IMR-90 (cell line): ENCODE data around the gene PBX4. TPM values are rescaled to one million over a fixed set of nuclear protein-coding genes. Genes with fewer than 3 reads are reported as not detected.
A peak's percentile ranks its signal among the peaks of the same experiment; 100 is the strongest.

ENCODE experiments used
- ATAC-seq: fragments of 200-7000 bp; cut with Tn5 transposase; 2 replicates; pipeline ENCODE4 v1.9.1; 2020; ENCODE audit warnings: low read depth, mild to moderate bottlenecking, moderate library complexity
- BruUV-seq: library from RNA; stranded (reverse); fragments of 400-500 nt; replicated peaks from 2 replicates; lab custom pipeline; 2021; lab: Mats Ljungman, UMichigan
- CTCF ChIA-PET: fragments of 300-600 bp; formaldehyde crosslinking; extraction: SDS; loops from one replicate; lab custom pipeline; 2021; ENCODE audit warnings: antibody characterized with exemption; lab: Yijun Ruan, JAX
- POLR2A ChIA-PET: fragments of 300-600 bp; sonication (Branson Sonifier 250); formaldehyde crosslinking; loops from one replicate; lab custom pipeline; 2022; ENCODE audit warnings: antibody characterized with exemption; ENCODE audit not compliant: unreplicated experiment; lab: Charles Lee
- DNase-seq: peaks from one replicate; pipeline ENCODE4 v3.0.0; 2013
- H2AFZ ChIP-seq: replicated peaks from 2 replicates; pipeline ENCODE3; 2013; ENCODE audit warnings: low read length, mild to moderate bottlenecking; ENCODE audit not compliant: poor library complexity
- H2AK5ac ChIP-seq: 2 replicates; pipeline ENCODE4 v1.6.1; 2013; ENCODE audit warnings: low read depth, low read length, inconsistent platforms
- H2AK9ac ChIP-seq: replicated peaks from 2 replicates; pipeline ENCODE3; 2013; ENCODE audit warnings: mild to moderate bottlenecking, low read depth, low read length, moderate library complexity; ENCODE audit not compliant: poor library complexity
- H2BK120ac ChIP-seq: 2 replicates; pipeline ENCODE4 v1.6.1; 2013; ENCODE audit warnings: low read depth, low read length, inconsistent platforms
- H2BK15ac ChIP-seq: 3 replicates; pipeline ENCODE4 v1.6.1; 2013; ENCODE audit warnings: low read depth, low read length, inconsistent platforms
- H2BK20ac ChIP-seq: 2 replicates; pipeline ENCODE4 v1.6.1; 2013; ENCODE audit warnings: low read depth, mild to moderate bottlenecking, inconsistent platforms, low read length, moderate library complexity
- H2BK5ac ChIP-seq: 2 replicates; pipeline ENCODE4 v1.6.1; 2013; ENCODE audit warnings: mild to moderate bottlenecking, low read depth, low read length, inconsistent platforms; ENCODE audit not compliant: poor library complexity, severe bottlenecking
- H3K14ac ChIP-seq: replicated peaks from 2 replicates; pipeline ENCODE4 v1.6.1; 2013; ENCODE audit warnings: low read depth, low read length, inconsistent platforms
- H3K18ac ChIP-seq: 2 replicates; pipeline ENCODE4 v1.6.1; 2013; ENCODE audit warnings: low read depth, low read length, control low read depth
- H3K23ac ChIP-seq: 2 replicates; pipeline ENCODE4 v1.6.1; 2013; ENCODE audit warnings: low read depth, low read length, inconsistent platforms
- H3K27ac ChIP-seq: 2 replicates; pipeline ENCODE4 v1.5.1; 2013; ENCODE audit warnings: mild to moderate bottlenecking, control low read depth, low read length; ENCODE audit not compliant: insufficient read depth
- H3K27me3 ChIP-seq: 2 replicates; pipeline ENCODE4 v1.6.1; 2013; ENCODE audit warnings: low read length; ENCODE audit not compliant: control insufficient read depth, insufficient read depth
- H3K36me3 ChIP-seq: 2 replicates; pipeline ENCODE4 v1.6.1; 2013; ENCODE audit warnings: low read length, mixed read lengths; ENCODE audit not compliant: control insufficient read depth, insufficient read depth
- H3K4ac ChIP-seq: 2 replicates; pipeline ENCODE4 v1.6.1; 2013; ENCODE audit warnings: low read depth, low read length, inconsistent platforms
- H3K4me1 ChIP-seq: 2 replicates; pipeline ENCODE4 v1.6.1; 2013; ENCODE audit warnings: low read length, mixed read lengths; ENCODE audit not compliant: control insufficient read depth, insufficient read depth
- H3K4me2 ChIP-seq: 2 replicates; pipeline ENCODE4 v1.6.1; 2013; ENCODE audit warnings: low read depth, mild to moderate bottlenecking, control low read depth, low read length, moderate library complexity
- H3K4me3 ChIP-seq: 2 replicates; pipeline ENCODE4 v1.5.1; 2013; ENCODE audit warnings: low read depth, mild to moderate bottlenecking, control low read depth, low read length, moderate library complexity; ENCODE audit not compliant: insufficient read depth
- H3K56ac ChIP-seq: 2 replicates; pipeline ENCODE4 v1.6.1; 2013; ENCODE audit warnings: low read length, inconsistent platforms; ENCODE audit not compliant: insufficient read depth; ENCODE audit errors: extremely low read depth
- H3K79me1 ChIP-seq, 2 experiments: 2 replicates each; pipeline ENCODE4 v1.6.1; 2013; ENCODE audit warnings: low read length in 2 of 2, inconsistent platforms in 1 of 2, low read depth in 1 of 2
- H3K9ac ChIP-seq: 2 replicates; pipeline ENCODE4 v1.6.1; 2013; ENCODE audit warnings: low read depth, low read length, control low read depth
- H3K9me1 ChIP-seq: 2 replicates; pipeline ENCODE4 v1.6.1; 2013; ENCODE audit warnings: low read length, inconsistent platforms; ENCODE audit not compliant: insufficient read depth
- H3K9me3 ChIP-seq: 2 replicates; pipeline ENCODE4 v1.6.1; 2013; ENCODE audit warnings: low read length; ENCODE audit not compliant: control insufficient read depth, insufficient read depth
- H4K20me1 ChIP-seq: 2 replicates; pipeline ENCODE4 v1.6.1; 2013; ENCODE audit warnings: low read length, inconsistent platforms; ENCODE audit not compliant: insufficient read depth
- H4K5ac ChIP-seq: 2 replicates; pipeline ENCODE4 v1.6.1; 2013; ENCODE audit warnings: mild to moderate bottlenecking, low read depth, low read length, control low read depth
- H4K8ac ChIP-seq, 2 experiments: 2 replicates each; pipeline ENCODE4 v1.6.1; 2013; ENCODE audit warnings: low read depth in 2 of 2, low read length in 2 of 2, control low read depth in 1 of 2, inconsistent platforms in 1 of 2
- H4K91ac ChIP-seq: 2 replicates; pipeline ENCODE4 v1.6.1; 2013; ENCODE audit warnings: low read depth, low read length, inconsistent platforms; ENCODE audit not compliant: insufficient read depth
- BHLHE40 ChIP-seq: fragments of 150-350 bp; IDR thresholded peaks from 2 replicates; pipeline ENCODE4 v1.6.1; 2016; ENCODE audit warnings: mild to moderate bottlenecking, low read depth, low read length
- CEBPB ChIP-seq: IDR thresholded peaks from 2 replicates; pipeline ENCODE4 v1.6.1; 2012; ENCODE audit warnings: low read depth, low read length, improper control_type of control experiment
- CHD1 ChIP-seq: IDR thresholded peaks from 2 replicates; pipeline ENCODE4 v1.6.1; 2012; ENCODE audit warnings: low read depth, low read length, improper control_type of control experiment
- CTCF ChIP-seq: conservative IDR thresholded peaks from 2 replicates; pipeline ENCODE4 v1.5.1; 2012; ENCODE audit warnings: mild to moderate bottlenecking, low read depth, low read length, improper control_type of control experiment
- ELK1 ChIP-seq: fragments of 150-350 bp; IDR thresholded peaks from 2 replicates; pipeline ENCODE4 v1.6.1; 2016; ENCODE audit warnings: low read depth, mild to moderate bottlenecking, low read length, moderate library complexity, borderline replicate concordance
- FOS ChIP-seq: fragments of 150-350 bp; IDR thresholded peaks from 2 replicates; pipeline ENCODE4 v1.6.1; 2016; ENCODE audit warnings: low read depth, low read length
- MAFK ChIP-seq: IDR thresholded peaks from 2 replicates; pipeline ENCODE4 v1.6.1; 2012; ENCODE audit warnings: low read depth, low read length, improper control_type of control experiment
- MAZ ChIP-seq: IDR thresholded peaks from 2 replicates; pipeline ENCODE4 v1.6.1; 2012; ENCODE audit warnings: low read depth, mild to moderate bottlenecking, low read length, improper control_type of control experiment, moderate library complexity, borderline replicate concordance
- MXI1 ChIP-seq: IDR thresholded peaks from 2 replicates; pipeline ENCODE4 v1.6.1; 2012; ENCODE audit warnings: low read depth, mild to moderate bottlenecking, low read length, moderate library complexity, borderline replicate concordance
- NFE2L2 ChIP-seq: fragments of 150-350 bp; IDR thresholded peaks from 2 replicates; pipeline ENCODE4 v1.6.1; 2016; ENCODE audit warnings: low read depth, mild to moderate bottlenecking, low read length
- POLR2A ChIP-seq: IDR thresholded peaks from 2 replicates; pipeline ENCODE4 v1.6.1; 2012; ENCODE audit warnings: mild to moderate bottlenecking, low read depth, low read length
- RAD21 ChIP-seq: IDR thresholded peaks from 2 replicates; pipeline ENCODE4 v1.6.1; 2012; ENCODE audit warnings: low read length, improper control_type of control experiment
- RCOR1 ChIP-seq: IDR thresholded peaks from 2 replicates; pipeline ENCODE4 v1.6.1; 2012; ENCODE audit warnings: mild to moderate bottlenecking, low read length, improper control_type of control experiment; ENCODE audit not compliant: insufficient replicate concordance
- RFX5 ChIP-seq: IDR thresholded peaks from 2 replicates; pipeline ENCODE4 v1.8.0; 2012; ENCODE audit warnings: low read depth, mild to moderate bottlenecking, low read length, moderate library complexity
- SMC3 ChIP-seq: fragments of 150-350 bp; IDR thresholded peaks from 2 replicates; pipeline ENCODE4 v1.6.1; 2016; ENCODE audit warnings: low read depth, mild to moderate bottlenecking, antibody characterized with exemption, low read length, moderate library complexity
- USF2 ChIP-seq: fragments of 150-350 bp; IDR thresholded peaks from 2 replicates; pipeline ENCODE4 v1.6.1; 2017; ENCODE audit warnings: mild to moderate bottlenecking, antibody characterized with exemption, low read length, low read depth
- WGBS, 2 experiments: methylation state at CpG; one replicate each; pipeline versions ENCODE4 v1.1.5 to v1.1.7; 2013; ENCODE audit warnings: missing lambda C conversion rate in 2 of 2; ENCODE audit not compliant: insufficient read length in 1 of 2; ENCODE audit errors: extremely low coverage in 2 of 2; 5-methylcytosine and 5-hydroxymethylcytosine counted together
- dilution Hi-C: fragments of 300-500 bp; cut with HindIII; formaldehyde crosslinking; loops from one replicate; pipeline ENCODE4 v1.14.3; 2018; ENCODE audit warnings: low sequenced_read_pairs; ENCODE audit not compliant: unreplicated experiment
- in situ Hi-C: fragments of 300-500 bp; cut with MboI; formaldehyde crosslinking; loops from 3 replicates; pipeline ENCODE4 v1.14.3; 2019; ENCODE audit warnings: low sequenced_read_pairs, inconsistent platforms, mixed read lengths
- intact Hi-C: fragments of 100-400 bp; cut with micrococcal nuclease; formaldehyde crosslinking; loops from 2 replicates; pipeline ENCODE4 v1.10.0; 2022
- polyA plus RNA-seq, 3 experiments: library from polyadenylated mRNA; depleted of rRNA; stranded (reverse); fragments of >200 nt; gene quantifications; 2 replicates each; pipeline ENCODE4 v1.2.3, GENCODE V29; 2012; ENCODE audit warnings: low replicate concordance in 1 of 3
- total RNA-seq: library from RNA; depleted of rRNA; stranded (reverse); fragments of >200 nt; gene quantifications from 2 replicates; pipeline ENCODE4 v1.2.3, GENCODE V29; 2012

Gene PBX4
- total and polyA plus RNA-seq, 2 of the 4 experiments (the other 2 are of a cell fraction), result 0.90 to 2.9 TPM

- intact Hi-C loops (loop anchor here (2.0 kb wide), 1 partner anchor 115 kb away; no protein-coding TSS in a partner anchor), in situ Hi-C loops (no loop called here), dilution Hi-C loops (no loop called here)
- Histone ChIP-seq H3K79me1 (peaks cover 20 to 42% of the 10 kb centered on the region in 2 experiments), H4K5ac (no peak overlapping the region), H2AK5ac (no peak overlapping the region), H3K4me1 (peaks cover 7% of the 10 kb centered on the region; the same call in 1 of the 2 replicates), H3K23ac (no peak overlapping the region), H3K27me3 (no peaks in the 10 kb centered on the region), H4K20me1 (peaks cover 38% of the 10 kb centered on the region), H3K27ac (no peak overlapping the region), H3K18ac (no peak overlapping the region), H2AK9ac (no peak overlapping the region), H4K8ac (no peak overlapping the region), H2BK120ac (no peak overlapping the region), H2BK15ac (no peak overlapping the region), H3K4me2 (peak overlapping the region; percentile 92; the same call in 1 of the 2 replicates), H3K9me3 (no peaks in the 10 kb centered on the region), H2AFZ (no peak overlapping the region), H4K91ac (no peak overlapping the region), H3K9me1 (peaks cover 22% of the 10 kb centered on the region), H3K14ac (no peak overlapping the region), H3K56ac (no peak overlapping the region), H2BK20ac (no peak overlapping the region), H2BK5ac (no peak overlapping the region), H3K36me3 (peaks cover 30% of the 10 kb centered on the region), H3K4me3 (no peak overlapping the region), H3K4ac (no peak overlapping the region), H3K9ac (no peak overlapping the region)
- TF ChIP-seq USF2 (no peak), MAFK (no peak), BHLHE40 (no peak), ELK1 (no peak), RAD21 (no peak), FOS (no peak), MXI1 (no peak), NFE2L2 (no peak), SMC3 (no peak), CHD1 (no peak), RCOR1 (no peak), RFX5 (no peak), CEBPB (no peak), POLR2A (no peak), CTCF (no peak), MAZ (no peak)
- ChIA-PET POLR2A (interaction anchor here (0.5 kb wide), 1 partner anchor 85 kb away, joined by 3 read pairs; no protein-coding TSS in a partner anchor), CTCF (no interaction called here)
- WGBS, 2 experiments, result 60% methylated on average over 1 of the region's 18 CpGs; no CpG with 5 or more reads in 1 of the 2 experiments
- ATAC-seq (no peak), DNase-seq (no peak)
- BruUV-seq, result no TSS peak
Measured at GRCh38 chr19:19661675-19662251, 43.3 kb upstream of the PBX4 start.
